Measurements from ENCODE around the gene METTL26. TPM values are rescaled to one million over a fixed set of nuclear protein-coding genes. Genes with fewer than 3 reads are reported as not detected.
A peak's percentile ranks its signal among the peaks of the same experiment; 100 is the strongest.

METTL26 gene
- polyA plus RNA-seq, 2 donors = 73.2 to 94.3 TPM

- peak overlapping the region; percentile 67 to 88 for H3K4me3 ChIP-seq (ENCODE audit: low read depth in 1 of 2, low read length in 2 of 2)
- H3K27me3 ChIP-seq (ENCODE audit: control insufficient read depth in 1 of 2, insufficient read depth in 2 of 2, low read length in 2 of 2) = no peaks in the 10 kb centered on the region
- H3K4me1 ChIP-seq (ENCODE audit: control insufficient read depth in 2 of 2, insufficient read depth in 2 of 2, low read length in 1 of 2) = peaks cover 12 to 24% of the 10 kb centered on the region in 2 donors
- H3K36me3 ChIP-seq (ENCODE audit: control insufficient read depth in 2 of 2, insufficient read depth in 2 of 2, low read length in 1 of 2) = peaks cover 20 to 48% of the 10 kb centered on the region in 2 donors
- WGBS, 2 donors = 7 to 8% methylated on average over 48 to 50 of the region's 50 CpGs
- H3K9me3 ChIP-seq (ENCODE audit: control insufficient read depth in 2 of 2, insufficient read depth in 1 of 2, low read depth in 1 of 2, low read length in 1 of 2) = no peaks in the 10 kb centered on the region
- H3K27ac ChIP-seq (ENCODE audit: low read depth in 2 of 2, low read length in 1 of 2) = peak overlapping the region; percentile 70 to 87
These were observed 32.5 kb upstream of the METTL26 start for GRCh38 chr16:668519-669171.

- WGBS, 2 donors = 1% methylated on average over 49 to 78 of the region's 78 CpGs
- H3K9me3 ChIP-seq (ENCODE audit: control insufficient read depth in 2 of 2, insufficient read depth in 1 of 2, low read depth in 1 of 2, low read length in 1 of 2) = no peaks in the 10 kb centered on the region
- H3K4me3 ChIP-seq (ENCODE audit: low read depth in 1 of 2, low read length in 2 of 2) = peak within 1 kb of the TSS; percentile 67 to 88
- H3K4me1 ChIP-seq (ENCODE audit: control insufficient read depth in 2 of 2, insufficient read depth in 2 of 2, low read length in 1 of 2) = peaks cover 12 to 24% of the 10 kb centered on the region in 2 donors
- peaks cover 20 to 41% of the 10 kb centered on the region in 2 donors for H3K36me3 ChIP-seq (ENCODE audit: control insufficient read depth in 2 of 2, insufficient read depth in 2 of 2, low read length in 1 of 2)
- H3K27ac ChIP-seq (ENCODE audit: low read depth in 2 of 2, low read length in 1 of 2) = peak within 1 kb of the TSS; percentile 70 to 87
- no peaks in the 10 kb centered on the region for H3K27me3 ChIP-seq (ENCODE audit: control insufficient read depth in 1 of 2, insufficient read depth in 2 of 2, low read length in 2 of 2)
These were observed 31.8 kb upstream of the METTL26 start, which contains the start of gene RHOT2 for GRCh38 chr16:667780-668518. RHOT2 (plus strand) TSS chr16:668132; CDS start chr16:668200, 68 bp downstream.

- Histone ChIP-seq H3K27ac (ENCODE audit: low read depth in 2 of 2, low read length in 1 of 2) (peak overlapping the region; percentile 58 to 70), H3K4me1 (ENCODE audit: control insufficient read depth in 2 of 2, insufficient read depth in 2 of 2, low read length in 1 of 2) (peaks cover 12 to 19% of the 10 kb centered on the region in 2 donors), H3K9me3 (ENCODE audit: control insufficient read depth in 2 of 2, insufficient read depth in 1 of 2, low read depth in 1 of 2, low read length in 1 of 2) (no peaks in the 10 kb centered on the region), H3K27me3 (ENCODE audit: control insufficient read depth in 1 of 2, insufficient read depth in 2 of 2, low read length in 2 of 2) (no peaks in the 10 kb centered on the region), H3K4me3 (ENCODE audit: low read depth in 1 of 2, low read length in 2 of 2) (no peak overlapping the region), H3K36me3 (ENCODE audit: control insufficient read depth in 2 of 2, insufficient read depth in 2 of 2, low read length in 1 of 2) (peaks cover 16 to 34% of the 10 kb centered on the region in 2 donors)
- WGBS, 2 donors = 63 to 79% methylated on average over 22 of the region's 22 CpGs
These were observed 31.1 kb upstream of the METTL26 start for GRCh38 chr16:667113-667779.

DNA sequence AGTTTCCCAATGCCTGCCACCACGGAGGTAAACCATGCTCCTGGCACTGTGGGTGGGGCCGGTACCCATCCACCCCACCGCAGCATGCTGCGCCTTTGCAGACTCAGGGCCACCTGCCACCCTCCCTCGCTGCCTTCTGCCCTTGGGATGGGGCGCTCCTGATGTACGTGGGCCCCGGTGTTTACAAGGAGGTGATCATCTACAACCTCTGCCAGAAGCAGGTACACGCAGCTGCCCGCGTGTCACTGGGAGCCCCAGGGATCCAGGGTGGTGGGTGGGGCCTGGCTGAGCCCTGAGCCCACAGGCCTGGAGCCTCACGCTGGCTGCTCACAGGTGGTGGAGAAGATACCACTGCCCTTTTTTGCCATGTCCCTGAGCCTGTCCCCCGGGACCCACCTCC, 30.5 kb upstream of the METTL26 start:
- H3K27ac ChIP-seq (ENCODE audit: low read depth in 2 of 2, low read length in 1 of 2) = no peak overlapping the region
- H3K36me3 ChIP-seq (ENCODE audit: control insufficient read depth in 2 of 2, insufficient read depth in 2 of 2, low read length in 1 of 2) = peaks cover 11 to 29% of the 10 kb centered on the region in 2 donors
- no peaks in the 10 kb centered on the region for H3K27me3 ChIP-seq (ENCODE audit: control insufficient read depth in 1 of 2, insufficient read depth in 2 of 2, low read length in 2 of 2)
- no peak overlapping the region for H3K4me3 ChIP-seq (ENCODE audit: low read depth in 1 of 2, low read length in 2 of 2)
- no peaks in the 10 kb centered on the region for H3K9me3 ChIP-seq (ENCODE audit: control insufficient read depth in 2 of 2, insufficient read depth in 1 of 2, low read depth in 1 of 2, low read length in 1 of 2)
- 75 to 84% methylated on average over 13 of the region's 13 CpGs for WGBS, 2 donors
- H3K4me1 ChIP-seq (ENCODE audit: control insufficient read depth in 2 of 2, insufficient read depth in 2 of 2, low read length in 1 of 2) = peaks cover 12 to 19% of the 10 kb centered on the region in 2 donors

- H3K36me3 ChIP-seq (ENCODE audit: control insufficient read depth in 2 of 2, insufficient read depth in 2 of 2, low read length in 1 of 2) = peaks cover 0 to 15% of the 10 kb centered on the region in 2 donors
- no peak overlapping the region for H3K4me3 ChIP-seq (ENCODE audit: low read depth in 1 of 2, low read length in 2 of 2)
- peaks cover 5 to 10% of the 10 kb centered on the region in 2 donors for H3K4me1 ChIP-seq (ENCODE audit: control insufficient read depth in 2 of 2, insufficient read depth in 2 of 2, low read length in 1 of 2)
- no peaks in the 10 kb centered on the region for H3K27me3 ChIP-seq (ENCODE audit: control insufficient read depth in 1 of 2, insufficient read depth in 2 of 2, low read length in 2 of 2)
- H3K9me3 ChIP-seq (ENCODE audit: control insufficient read depth in 2 of 2, insufficient read depth in 1 of 2, low read depth in 1 of 2, low read length in 1 of 2) = no peaks in the 10 kb centered on the region
- WGBS, 2 donors = 92 to 93% methylated on average over 20 to 21 of the region's 21 CpGs
- no peak overlapping the region for H3K27ac ChIP-seq (ENCODE audit: low read depth in 2 of 2, low read length in 1 of 2)
These were observed 26.5 kb upstream of the METTL26 start for GRCh38 chr16:662597-662996.

DNA sequence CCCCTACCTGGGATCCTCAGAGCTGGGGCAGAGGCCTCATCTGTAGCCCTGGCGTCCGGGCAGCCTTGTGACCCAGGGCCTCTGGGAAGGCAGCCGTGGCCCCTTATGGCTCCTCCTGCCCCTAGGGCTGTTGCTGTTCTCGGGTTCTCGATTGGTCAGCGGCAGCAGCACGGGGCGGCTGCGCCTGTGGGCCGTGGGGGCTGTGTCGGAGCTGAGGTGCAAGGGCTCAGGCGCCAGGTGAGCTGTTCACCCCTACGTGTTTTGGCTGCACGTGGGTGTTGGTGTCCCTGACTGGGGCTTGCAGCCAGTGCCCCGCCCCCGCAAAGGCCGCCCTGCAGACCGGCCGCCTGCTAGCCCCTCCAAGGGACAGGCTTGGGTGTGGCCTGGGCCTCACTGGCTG, 26.0 kb upstream of the METTL26 start:
- H3K4me1 ChIP-seq (ENCODE audit: control insufficient read depth in 2 of 2, insufficient read depth in 2 of 2, low read length in 1 of 2) = peaks cover under 1 to 6% of the 10 kb centered on the region in 2 donors
- no peak overlapping the region for H3K4me3 ChIP-seq (ENCODE audit: low read depth in 1 of 2, low read length in 2 of 2)
- H3K36me3 ChIP-seq (ENCODE audit: control insufficient read depth in 2 of 2, insufficient read depth in 2 of 2, low read length in 1 of 2) = peaks cover 0 to 15% of the 10 kb centered on the region in 2 donors
- H3K27me3 ChIP-seq (ENCODE audit: control insufficient read depth in 1 of 2, insufficient read depth in 2 of 2, low read length in 2 of 2) = no peaks in the 10 kb centered on the region
- no peak overlapping the region for H3K27ac ChIP-seq (ENCODE audit: low read depth in 2 of 2, low read length in 1 of 2)
- no peaks in the 10 kb centered on the region for H3K9me3 ChIP-seq (ENCODE audit: control insufficient read depth in 2 of 2, insufficient read depth in 1 of 2, low read depth in 1 of 2, low read length in 1 of 2)
- WGBS, 2 donors = 91 to 94% methylated on average over 19 of the region's 19 CpGs

- Histone ChIP-seq H3K4me1 (ENCODE audit: control insufficient read depth in 2 of 2, insufficient read depth in 2 of 2, low read length in 1 of 2) (peaks cover 0 to 3% of the 10 kb centered on the region in 2 donors), H3K9me3 (ENCODE audit: control insufficient read depth in 2 of 2, insufficient read depth in 1 of 2, low read depth in 1 of 2, low read length in 1 of 2) (no peaks in the 10 kb centered on the region), H3K4me3 (ENCODE audit: low read depth in 1 of 2, low read length in 2 of 2) (peak overlapping the region in 1 of 2 donors; percentile 12), H3K27ac (ENCODE audit: low read depth in 2 of 2, low read length in 1 of 2) (peak overlapping the region; percentile 28 to 38), H3K36me3 (ENCODE audit: control insufficient read depth in 2 of 2, insufficient read depth in 2 of 2, low read length in 1 of 2) (peaks cover 0 to 15% of the 10 kb centered on the region in 2 donors), H3K27me3 (ENCODE audit: control insufficient read depth in 1 of 2, insufficient read depth in 2 of 2, low read length in 2 of 2) (no peaks in the 10 kb centered on the region)
- WGBS, 2 donors = 56 to 63% methylated on average over 35 of the region's 35 CpGs
These were observed 25.2 kb upstream of the METTL26 start for GRCh38 chr16:661184-661821.

GRCh38 chr16:660459-661183, 24.5 kb upstream of the METTL26 start:
- H3K4me3 ChIP-seq (ENCODE audit: low read depth in 1 of 2, low read length in 2 of 2) = peak overlapping the region in 1 of 2 donors; percentile 12
- peak overlapping the region; percentile 28 to 57 for H3K27ac ChIP-seq (ENCODE audit: low read depth in 2 of 2, low read length in 1 of 2)
- no peaks in the 10 kb centered on the region for H3K9me3 ChIP-seq (ENCODE audit: control insufficient read depth in 2 of 2, insufficient read depth in 1 of 2, low read depth in 1 of 2, low read length in 1 of 2)
- H3K36me3 ChIP-seq (ENCODE audit: control insufficient read depth in 2 of 2, insufficient read depth in 2 of 2, low read length in 1 of 2) = peaks cover 0 to 13% of the 10 kb centered on the region in 2 donors
- H3K27me3 ChIP-seq (ENCODE audit: control insufficient read depth in 1 of 2, insufficient read depth in 2 of 2, low read length in 2 of 2) = no peaks in the 10 kb centered on the region
- 28 to 31% methylated on average over 25 to 40 of the region's 43 CpGs for WGBS, 2 donors
- H3K4me1 ChIP-seq (ENCODE audit: control insufficient read depth in 2 of 2, insufficient read depth in 2 of 2, low read length in 1 of 2) = peaks cover 0 to 3% of the 10 kb centered on the region in 2 donors

DNA sequence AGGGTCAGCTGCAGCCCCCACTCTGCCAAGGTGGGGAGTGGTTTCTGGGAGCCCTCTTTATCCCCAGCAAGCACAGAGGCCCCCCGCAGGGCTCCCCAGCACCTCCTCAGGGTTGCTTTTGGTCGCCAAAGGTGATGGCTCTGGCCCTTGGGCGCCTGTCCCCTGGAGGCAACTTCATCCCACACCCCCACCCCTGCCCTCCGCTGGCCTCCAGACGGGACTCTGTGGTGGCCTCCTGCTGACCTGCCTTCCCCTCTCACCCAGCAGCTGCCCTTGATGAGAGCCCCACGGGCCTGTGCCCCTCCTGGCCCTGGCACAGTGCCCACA, 24.0 kb upstream of the METTL26 start:
- Histone ChIP-seq H3K27ac (ENCODE audit: low read depth in 2 of 2, low read length in 1 of 2) (peak overlapping the region in 1 of 2 donors; percentile 29), H3K4me3 (ENCODE audit: low read depth in 1 of 2, low read length in 2 of 2) (no peak overlapping the region)
- 66 to 69% methylated on average over 6 of the region's 6 CpGs for WGBS, 2 donors

More for the DNA sequence above, 24.0 kb upstream of the METTL26 start:
- H3K9me3 ChIP-seq (ENCODE audit: control insufficient read depth in 2 of 2, insufficient read depth in 1 of 2, low read depth in 1 of 2, low read length in 1 of 2) = no peaks in the 10 kb centered on the region
- peaks cover 0 to 3% of the 10 kb centered on the region in 2 donors for H3K4me1 ChIP-seq (ENCODE audit: control insufficient read depth in 2 of 2, insufficient read depth in 2 of 2, low read length in 1 of 2)
- no peaks in the 10 kb centered on the region for H3K27me3 ChIP-seq (ENCODE audit: control insufficient read depth in 1 of 2, insufficient read depth in 2 of 2, low read length in 2 of 2)
- peaks cover 0 to 18% of the 10 kb centered on the region in 2 donors for H3K36me3 ChIP-seq (ENCODE audit: control insufficient read depth in 2 of 2, insufficient read depth in 2 of 2, low read length in 1 of 2)
